Measurements from ENCODE around the gene NR2F1-AS1.

The NR2F1-AS1 gene

GRCh38 chr5:93572608-93573353 lies 8.2 kb downstream of the NR2F1-AS1 start:
- Histone ChIP-seq H4K91ac (ENCODE audit: low read depth, low read length, poor library complexity) (no peak overlapping the region), H3K23ac (ENCODE audit: low read depth, low read length, poor library complexity) (peak overlapping the region; percentile 14), H2BK120ac (ENCODE audit: low read depth, low read length) (no peak overlapping the region), H3K27me3 (ENCODE audit: control insufficient read depth in 3 of 3, insufficient read depth in 3 of 3, low read depth in 1 of 3, low read length in 3 of 3) (peaks cover 0 to 45% (median 0%) of the 10 kb centered on the region in 3 experiments), H3K9ac (ENCODE audit: low read depth, low read length, poor library complexity) (peak overlapping the region; percentile 90), H3K4me2 (ENCODE audit: insufficient read depth, low read length, poor library complexity, severe bottlenecking) (peak overlapping the region; percentile 94), H4K8ac (ENCODE audit: low read depth, low read length) (no peak overlapping the region), H3K4ac (ENCODE audit: low read length) (no peak overlapping the region), H2BK5ac (ENCODE audit: low read length) (no peak overlapping the region), H3K9me3 (replicated peaks in 1 of 2; ENCODE audit: control insufficient read depth in 2 of 2, insufficient read depth in 1 of 2, low read depth in 1 of 2, low read length in 2 of 2) (peaks cover 0 to 43% of the 10 kb centered on the region in 2 donors), H2AFZ (ENCODE audit: low read length) (no peak overlapping the region), H3K27ac (replicated peaks; ENCODE audit: low read length) (no peak overlapping the region), H2BK15ac (ENCODE audit: low read length) (peak overlapping the region; percentile 34), H2AK5ac (ENCODE audit: low read depth, low read length) (peak overlapping the region; percentile 48), H3K14ac (ENCODE audit: low read length) (peak overlapping the region; percentile 65), H3K4me3 (ENCODE audit: low read length in 2 of 2) (peak overlapping the region in 1 of 2 donors; percentile 77), H3K18ac (ENCODE audit: low read length) (peak overlapping the region; percentile 96), H3K79me1 (ENCODE audit: low read depth, low read length) (no peaks in the 10 kb centered on the region), H3K36me3 (replicated peaks in 1 of 2; ENCODE audit: control insufficient read depth in 2 of 2, insufficient read depth in 2 of 2, low read length in 2 of 2) (peaks cover 0 to 66% of the 10 kb centered on the region in 2 donors), H2BK12ac (ENCODE audit: low read length) (peak overlapping the region; percentile 86), H3K4me1 (ENCODE audit: control insufficient read depth in 2 of 2, insufficient read depth in 1 of 2, low read depth in 1 of 2, low read length in 2 of 2) (peaks cover 34 to 53% of the 10 kb centered on the region in 2 donors)
- no peak for DNase-seq (ENCODE audit: low spot score)
- no CpG with 5 or more reads among the region's 45 CpGs for WGBS, 2 donors (ENCODE audit: extremely low coverage in 2 of 2, insufficient read length in 2 of 2, insufficient replicate concordance in 1 of 2)

DNA sequence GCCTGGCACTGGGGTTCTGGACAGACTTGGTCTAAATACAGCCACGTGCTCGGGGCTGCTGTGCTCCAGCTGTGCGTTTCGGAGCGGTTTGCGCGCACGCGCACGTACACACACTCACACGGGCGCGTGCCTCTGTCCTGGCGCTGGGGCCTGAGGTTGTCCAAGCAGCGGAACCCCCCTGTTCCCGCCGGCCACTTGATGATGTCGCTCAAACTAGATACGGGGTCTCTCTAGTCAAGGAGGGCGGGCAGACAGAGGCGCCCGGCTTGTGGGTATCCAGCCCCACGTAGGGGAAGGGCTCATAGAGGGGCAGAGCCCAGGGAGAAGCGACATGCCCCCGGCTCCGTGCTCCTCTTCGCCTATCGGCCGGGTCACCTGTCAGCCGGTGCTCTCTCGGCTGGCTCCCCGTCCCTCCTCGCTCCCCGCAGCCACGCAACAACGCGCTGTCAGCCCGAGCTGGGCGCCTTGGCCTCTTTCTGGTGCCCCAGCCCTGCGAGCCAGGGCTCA lies 8.9 kb downstream of the NR2F1-AS1 start:
- Histone ChIP-seq H3K4me3 (ENCODE audit: low read length in 2 of 2) (peak overlapping the region in 1 of 2 donors; percentile 77), H3K4me2 (ENCODE audit: insufficient read depth, low read length, poor library complexity, severe bottlenecking) (peak overlapping the region; percentile 94), H2AFZ (ENCODE audit: low read length) (no peak overlapping the region), H2BK5ac (ENCODE audit: low read length) (no peak overlapping the region), H2BK120ac (ENCODE audit: low read depth, low read length) (no peak overlapping the region), H3K79me1 (ENCODE audit: low read depth, low read length) (no peaks in the 10 kb centered on the region), H3K36me3 (replicated peaks in 1 of 2; ENCODE audit: control insufficient read depth in 2 of 2, insufficient read depth in 2 of 2, low read length in 2 of 2) (peaks cover 0 to 72% of the 10 kb centered on the region in 2 donors), H2BK12ac (ENCODE audit: low read length) (peak overlapping the region; percentile 86), H3K9me3 (replicated peaks in 1 of 2; ENCODE audit: control insufficient read depth in 2 of 2, insufficient read depth in 1 of 2, low read depth in 1 of 2, low read length in 2 of 2) (peaks cover 0 to 43% of the 10 kb centered on the region in 2 donors), H3K27me3 (ENCODE audit: control insufficient read depth in 3 of 3, insufficient read depth in 3 of 3, low read depth in 1 of 3, low read length in 3 of 3) (peaks cover 0 to 45% (median 0%) of the 10 kb centered on the region in 3 experiments), H3K4ac (ENCODE audit: low read length) (no peak overlapping the region), H3K14ac (ENCODE audit: low read length) (peak overlapping the region; percentile 65), H3K9ac (ENCODE audit: low read depth, low read length, poor library complexity) (peak overlapping the region; percentile 90), H2AK5ac (ENCODE audit: low read depth, low read length) (peak overlapping the region; percentile 48), H3K18ac (ENCODE audit: low read length) (peak overlapping the region; percentile 96), H3K27ac (replicated peaks; ENCODE audit: low read length) (no peak overlapping the region), H4K91ac (ENCODE audit: low read depth, low read length, poor library complexity) (no peak overlapping the region), H2BK15ac (ENCODE audit: low read length) (peak overlapping the region; percentile 25), H3K23ac (ENCODE audit: low read depth, low read length, poor library complexity) (no peak overlapping the region), H4K8ac (ENCODE audit: low read depth, low read length) (no peak overlapping the region), H3K4me1 (ENCODE audit: control insufficient read depth in 2 of 2, insufficient read depth in 1 of 2, low read depth in 1 of 2, low read length in 2 of 2) (peaks cover 27 to 48% of the 10 kb centered on the region in 2 donors)
- DNase-seq (ENCODE audit: low spot score): no peak
- no CpG with 5 or more reads among the region's 40 CpGs for WGBS, 2 donors (ENCODE audit: extremely low coverage in 2 of 2, insufficient read length in 2 of 2, insufficient replicate concordance in 1 of 2)

DNA sequence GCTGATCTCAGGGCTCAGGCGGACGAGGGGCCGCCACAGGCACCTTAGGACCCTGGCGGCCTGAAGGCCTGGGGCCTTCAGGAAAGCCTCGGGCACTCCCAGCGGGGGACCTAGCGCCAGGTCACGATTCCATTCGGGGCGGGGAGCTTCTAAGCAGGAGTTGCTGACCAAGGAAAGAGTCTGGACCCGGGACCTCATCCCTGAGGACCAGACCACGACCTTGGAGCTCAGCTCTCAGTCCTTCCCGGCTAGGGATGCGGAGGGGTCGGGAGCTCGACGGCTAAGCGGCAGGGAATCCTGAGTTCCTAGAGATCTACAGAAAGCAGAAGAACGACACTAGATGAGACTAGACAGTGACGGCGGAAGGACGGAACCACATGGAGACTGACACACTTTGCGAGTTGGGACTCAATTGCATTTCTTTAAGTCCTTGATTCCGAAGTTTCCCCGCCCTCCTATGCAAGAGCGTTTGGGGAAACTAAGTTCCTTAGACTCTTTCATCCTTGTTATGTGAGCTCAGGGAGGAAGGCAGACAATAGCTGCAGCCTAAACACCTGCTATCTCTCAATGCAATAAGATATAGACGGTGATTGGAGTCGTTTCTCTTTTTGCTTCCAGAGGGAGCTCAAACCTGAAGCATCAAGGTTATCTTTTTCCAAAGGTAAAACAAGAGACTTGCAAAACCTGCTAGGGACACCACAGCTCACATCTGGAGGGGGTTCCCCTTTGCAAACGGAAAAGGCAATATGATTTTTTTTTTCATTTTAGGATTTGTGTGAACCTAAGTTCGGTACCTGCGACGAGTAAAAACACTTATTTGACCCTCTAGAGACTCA lies 9.7 kb downstream of the NR2F1-AS1 start:
- Histone ChIP-seq H3K18ac (ENCODE audit: low read length) (peak overlapping the region; percentile 93), H2AK5ac (ENCODE audit: low read depth, low read length) (peak overlapping the region; percentile 6), H4K91ac (ENCODE audit: low read depth, low read length, poor library complexity) (no peak overlapping the region), H3K36me3 (replicated peaks in 1 of 2; ENCODE audit: control insufficient read depth in 2 of 2, insufficient read depth in 2 of 2, low read length in 2 of 2) (peaks cover 0 to 72% of the 10 kb centered on the region in 2 donors), H2BK5ac (ENCODE audit: low read length) (no peak overlapping the region), H3K4me1 (ENCODE audit: control insufficient read depth in 2 of 2, insufficient read depth in 1 of 2, low read depth in 1 of 2, low read length in 2 of 2) (peaks cover 20 to 42% of the 10 kb centered on the region in 2 donors), H3K27ac (replicated peaks; ENCODE audit: low read length) (no peak overlapping the region), H3K23ac (ENCODE audit: low read depth, low read length, poor library complexity) (no peak overlapping the region), H3K9me3 (replicated peaks in 1 of 2; ENCODE audit: control insufficient read depth in 2 of 2, insufficient read depth in 1 of 2, low read depth in 1 of 2, low read length in 2 of 2) (peaks cover 0 to 43% of the 10 kb centered on the region in 2 donors), H4K8ac (ENCODE audit: low read depth, low read length) (no peak overlapping the region), H3K4me2 (ENCODE audit: insufficient read depth, low read length, poor library complexity, severe bottlenecking) (peak overlapping the region; percentile 94), H3K4ac (ENCODE audit: low read length) (no peak overlapping the region), H3K4me3 (ENCODE audit: low read length in 2 of 2) (no peak overlapping the region), H2BK12ac (ENCODE audit: low read length) (no peak overlapping the region), H3K27me3 (ENCODE audit: control insufficient read depth in 3 of 3, insufficient read depth in 3 of 3, low read depth in 1 of 3, low read length in 3 of 3) (peaks cover 0 to 45% (median 0%) of the 10 kb centered on the region in 3 experiments), H3K79me1 (ENCODE audit: low read depth, low read length) (no peaks in the 10 kb centered on the region), H2AFZ (ENCODE audit: low read length) (no peak overlapping the region), H2BK15ac (ENCODE audit: low read length) (peak overlapping the region; percentile 12), H3K14ac (ENCODE audit: low read length) (no peak overlapping the region), H2BK120ac (ENCODE audit: low read depth, low read length) (no peak overlapping the region), H3K9ac (ENCODE audit: low read depth, low read length, poor library complexity) (no peak overlapping the region)
- DNase-seq (ENCODE audit: low spot score): no peak
- no CpG with 5 or more reads among the region's 32 CpGs for WGBS, 2 donors (ENCODE audit: extremely low coverage in 2 of 2, insufficient read length in 2 of 2, insufficient replicate concordance in 1 of 2)
